ENCODE measurements around the gene SLC39A6.

GRCh38 chr18:36066686-36067054, 62.5 kb downstream of the SLC39A6 start:
- TF ChIP-seq, protein P1, sequence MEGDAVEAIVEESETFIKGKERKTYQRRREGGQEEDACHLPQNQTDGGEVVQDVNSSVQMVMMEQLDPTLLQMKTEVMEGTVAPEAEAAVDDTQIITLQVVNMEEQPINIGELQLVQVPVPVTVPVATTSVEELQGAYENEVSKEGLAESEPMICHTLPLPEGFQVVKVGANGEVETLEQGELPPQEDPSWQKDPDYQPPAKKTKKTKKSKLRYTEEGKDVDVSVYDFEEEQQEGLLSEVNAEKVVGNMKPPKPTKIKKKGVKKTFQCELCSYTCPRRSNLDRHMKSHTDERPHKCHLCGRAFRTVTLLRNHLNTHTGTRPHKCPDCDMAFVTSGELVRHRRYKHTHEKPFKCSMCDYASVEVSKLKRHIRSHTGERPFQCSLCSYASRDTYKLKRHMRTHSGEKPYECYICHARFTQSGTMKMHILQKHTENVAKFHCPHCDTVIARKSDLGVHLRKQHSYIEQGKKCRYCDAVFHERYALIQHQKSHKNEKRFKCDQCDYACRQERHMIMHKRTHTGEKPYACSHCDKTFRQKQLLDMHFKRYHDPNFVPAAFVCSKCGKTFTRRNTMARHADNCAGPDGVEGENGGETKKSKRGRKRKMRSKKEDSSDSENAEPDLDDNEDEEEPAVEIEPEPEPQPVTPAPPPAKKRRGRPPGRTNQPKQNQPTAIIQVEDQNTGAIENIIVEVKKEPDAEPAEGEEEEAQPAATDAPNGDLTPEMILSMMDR (IDR thresholded peaks at IDR 0.05; ENCODE audit: poor library complexity) = no peak
- TF ChIP-seq EZH2 (IDR thresholded peaks at IDR 0.05; ENCODE audit: borderline replicate concordance) = no peak
- TF ChIP-seq EZH2phosphoT487 (IDR thresholded peaks at IDR 0.05; ENCODE audit: low read depth, severe bottlenecking, unreplicated experiment) = no peak
